DOHH2 (cell line): Measurements from ENCODE around the gene TSPO.

Source experiments
- CTCF ChIP-seq: fragments of 200-600 bp; sonication (generic); IDR thresholded peaks from one replicate; pipeline ENCODE4 v1.5.1; 2014; ENCODE audit warnings: antibody characterized with exemption, mild to moderate bottlenecking, low read depth, low read length; ENCODE audit not compliant: poor library complexity, severe bottlenecking
- EZH2phosphoT487 ChIP-seq: fragments of 200-600 bp; sonication (generic); IDR thresholded peaks from 2 replicates; pipeline ENCODE4 v1.6.1; 2017; ENCODE audit warnings: borderline replicate concordance, mild to moderate bottlenecking, antibody characterized with exemption, low read length, moderate library complexity, mixed read lengths

GRCh38 chr22:43203471-43203981 is 52.2 kb downstream of the TSPO start:
- TF ChIP-seq CTCF (no peak), EZH2phosphoT487 (no peak)
